ENCODE data around the gene SEC22A.

Gene SEC22A

DNA sequence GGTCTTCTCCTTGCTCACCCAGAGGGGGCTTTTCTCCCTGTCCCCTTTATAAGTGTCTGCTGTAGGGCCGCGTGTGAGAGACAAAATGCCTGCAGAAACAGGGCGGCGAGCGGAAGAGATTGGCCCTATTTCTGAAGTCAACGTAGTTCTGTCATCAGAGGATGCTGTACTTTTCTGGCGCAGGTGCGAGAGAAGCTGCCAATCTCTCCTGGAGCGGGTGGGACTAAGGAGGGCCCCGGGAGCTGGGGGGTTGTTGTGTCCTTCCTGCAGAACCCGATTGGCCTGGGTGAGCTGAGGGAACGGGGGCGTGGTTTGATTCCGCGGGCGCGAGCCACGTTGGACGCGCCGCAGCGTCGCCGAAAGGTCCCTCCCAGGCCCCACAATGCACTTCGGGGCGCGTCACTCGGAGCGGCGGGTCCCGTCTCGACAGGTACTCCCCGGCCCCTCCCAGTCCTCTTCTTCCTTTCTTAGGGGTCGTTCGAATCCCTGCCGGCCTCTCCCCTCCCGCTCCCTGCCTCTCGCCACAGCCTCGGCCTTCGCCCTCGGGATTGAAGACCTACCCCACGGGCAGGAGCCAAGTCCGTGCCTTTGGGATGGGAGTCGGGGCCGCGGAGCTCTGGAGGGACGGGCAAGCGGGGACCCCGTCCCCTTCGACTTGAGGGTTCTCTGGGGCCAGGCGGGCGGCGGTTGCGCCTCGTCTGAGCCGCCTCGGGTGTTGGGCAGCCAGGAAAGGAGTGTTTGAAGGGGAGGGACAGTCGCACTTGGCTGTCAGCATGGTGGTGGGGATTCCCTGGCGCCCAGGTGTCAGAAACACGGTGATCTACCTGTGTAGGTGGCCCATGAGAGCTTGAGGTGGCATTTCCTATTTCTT lies at the start of gene SEC22A:
TSS of gene SEC22A (plus strand) at position 387 of the 871 bp plus-strand sequence. CDS start 7,275 bp downstream, outside the sequence.
- H3K27ac Mint-ChIP-seq = peak within 1 kb of the TSS; percentile 96
- ATAC-seq = peak; percentile 100
- no peaks in the 10 kb centered on the region for H3K27me3 Mint-ChIP-seq
- H3K36me3 Mint-ChIP-seq = peaks cover 8% of the 10 kb centered on the region
- peaks cover 15% of the 10 kb centered on the region for H3K4me1 Mint-ChIP-seq
- peak within 1 kb of the TSS; percentile 90 for H3K4me3 Mint-ChIP-seq
- peaks cover 8% of the 10 kb centered on the region for H3K9me3 Mint-ChIP-seq

DNA sequence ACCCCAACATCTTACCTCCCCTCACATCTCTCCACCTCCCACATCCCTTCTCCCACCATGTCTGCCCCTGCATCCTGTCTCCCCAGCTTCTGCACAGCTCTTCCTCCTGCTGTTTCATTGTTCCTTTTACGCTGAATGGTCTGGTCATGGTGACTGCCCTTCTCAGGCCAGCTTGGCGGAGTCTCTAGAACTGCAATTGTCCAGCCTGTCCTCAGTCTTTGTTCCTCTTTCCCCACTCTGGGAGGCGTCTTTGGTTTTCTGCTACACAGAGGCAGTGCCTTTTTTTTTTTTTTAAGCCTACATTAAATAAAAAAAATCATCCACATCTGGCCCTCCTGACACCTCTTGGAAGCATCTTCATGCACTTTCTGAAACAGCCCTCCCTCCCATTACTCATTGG lies 49.1 kb upstream of the SEC22A start:
- Mint-ChIP-seq H3K27ac (peak overlapping the region; percentile 17), H3K4me3 (no peak overlapping the region), H3K9me3 (peaks cover 13% of the 10 kb centered on the region), H3K27me3 (no peaks in the 10 kb centered on the region), H3K4me1 (peaks cover 10% of the 10 kb centered on the region), H3K36me3 (peaks cover 65% of the 10 kb centered on the region)
- ATAC-seq = no peak

DNA sequence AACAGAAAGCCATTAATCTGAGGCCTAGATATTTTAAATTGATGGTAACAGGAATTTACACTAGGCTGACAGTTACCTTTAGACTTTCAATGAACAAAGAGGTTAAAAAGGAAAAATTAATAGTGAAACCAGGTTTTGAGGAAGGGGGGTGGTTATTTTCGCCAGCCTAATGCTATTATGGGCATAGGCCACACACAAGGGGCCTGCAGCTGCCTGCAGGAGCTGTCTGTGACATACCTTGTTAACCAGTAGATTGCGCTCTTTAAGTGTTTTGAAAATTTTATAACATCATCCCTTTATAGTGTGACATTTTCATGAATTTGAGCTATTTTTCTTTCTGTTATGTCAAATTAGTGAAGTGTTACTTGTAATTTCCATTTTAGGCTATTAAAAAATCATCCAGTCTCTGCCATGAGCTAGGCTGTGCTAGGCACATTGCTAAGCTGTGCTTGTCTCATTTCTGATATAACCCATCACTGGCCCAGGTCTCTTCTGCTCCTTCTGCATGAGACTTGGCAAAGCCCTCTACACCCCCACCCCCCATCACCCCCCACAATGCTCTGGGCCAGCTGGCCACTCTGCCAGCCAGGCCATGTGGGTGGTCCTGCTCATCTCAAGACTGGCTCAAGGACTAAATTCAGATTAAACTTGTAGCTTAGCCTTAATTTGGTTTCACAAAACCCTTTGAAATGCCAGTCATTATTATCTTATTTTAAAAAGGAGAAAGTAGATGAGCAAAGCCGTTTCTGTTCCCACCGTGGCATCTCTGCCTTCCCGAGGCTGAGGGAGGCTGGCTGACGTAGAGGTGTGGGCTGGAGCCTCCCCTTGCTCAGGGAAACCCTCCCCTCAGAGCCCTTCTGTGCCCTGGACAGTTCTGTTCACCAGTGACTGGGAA lies 48.4 kb upstream of the SEC22A start:
- peaks cover 68% of the 10 kb centered on the region for H3K36me3 Mint-ChIP-seq
- no peaks in the 10 kb centered on the region for H3K27me3 Mint-ChIP-seq
- H3K4me3 Mint-ChIP-seq = no peak overlapping the region
- H3K27ac Mint-ChIP-seq = peak overlapping the region; percentile 17
- peaks cover 10% of the 10 kb centered on the region for H3K4me1 Mint-ChIP-seq
- ATAC-seq = peak; percentile 47
- peaks cover 13% of the 10 kb centered on the region for H3K9me3 Mint-ChIP-seq

GRCh38 chr3:123154020-123154985 lies 47.4 kb upstream of the SEC22A start:
- Mint-ChIP-seq H3K27me3 (no peaks in the 10 kb centered on the region), H3K4me1 (peaks cover 10% of the 10 kb centered on the region), H3K4me3 (no peak overlapping the region), H3K27ac (no peak overlapping the region), H3K9me3 (peaks cover 13% of the 10 kb centered on the region), H3K36me3 (peaks cover 68% of the 10 kb centered on the region)
- no peak for ATAC-seq

DNA sequence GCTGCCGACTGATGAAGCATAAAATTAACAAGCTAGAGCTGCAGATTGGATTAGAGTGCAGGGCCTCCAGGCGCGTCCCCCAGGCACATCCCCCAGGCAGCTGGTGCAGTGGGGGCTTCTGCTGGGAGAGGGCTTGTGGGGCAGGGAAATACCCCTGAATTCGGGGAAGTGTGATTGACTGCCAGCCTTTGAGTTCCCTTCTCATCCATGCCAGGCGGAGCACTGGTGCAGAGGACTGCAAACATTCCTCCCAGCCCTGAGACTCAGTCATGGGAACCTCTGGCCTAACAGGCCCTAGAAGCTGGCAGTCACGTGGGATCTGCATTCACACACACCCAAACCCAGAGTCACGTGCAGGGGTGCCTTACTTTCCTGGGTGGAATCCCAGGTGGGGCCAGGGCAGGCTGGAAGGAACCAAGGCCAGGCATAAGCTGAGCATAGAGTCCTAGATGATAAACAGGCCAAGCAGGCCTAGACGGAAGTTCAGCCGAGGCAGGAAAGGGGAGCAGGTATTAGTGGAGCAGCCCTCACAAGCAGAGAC lies 46.2 kb upstream of the SEC22A start:
- no peak for ATAC-seq
- Mint-ChIP-seq H3K9me3 (peaks cover 12% of the 10 kb centered on the region), H3K27me3 (no peaks in the 10 kb centered on the region), H3K4me1 (peaks cover 10% of the 10 kb centered on the region), H3K4me3 (no peak overlapping the region), H3K27ac (no peak overlapping the region), H3K36me3 (peaks cover 67% of the 10 kb centered on the region)

- H3K4me3 Mint-ChIP-seq = no peak overlapping the region
- no peak for ATAC-seq
- H3K27ac Mint-ChIP-seq = no peak overlapping the region
- no peaks in the 10 kb centered on the region for H3K27me3 Mint-ChIP-seq
- H3K4me1 Mint-ChIP-seq = peaks cover 10% of the 10 kb centered on the region
- H3K9me3 Mint-ChIP-seq = peaks cover 7% of the 10 kb centered on the region
- H3K36me3 Mint-ChIP-seq = peaks cover 66% of the 10 kb centered on the region
These were observed 45.3 kb upstream of the SEC22A start for GRCh38 chr3:123156276-123156995.

GRCh38 chr3:123157209-123157597 lies 44.5 kb upstream of the SEC22A start:
- Mint-ChIP-seq H3K4me1 (peaks cover 10% of the 10 kb centered on the region), H3K27me3 (no peaks in the 10 kb centered on the region), H3K4me3 (no peak overlapping the region), H3K27ac (no peak overlapping the region), H3K36me3 (peaks cover 62% of the 10 kb centered on the region), H3K9me3 (no peaks in the 10 kb centered on the region)
- ATAC-seq = no peak

DNA sequence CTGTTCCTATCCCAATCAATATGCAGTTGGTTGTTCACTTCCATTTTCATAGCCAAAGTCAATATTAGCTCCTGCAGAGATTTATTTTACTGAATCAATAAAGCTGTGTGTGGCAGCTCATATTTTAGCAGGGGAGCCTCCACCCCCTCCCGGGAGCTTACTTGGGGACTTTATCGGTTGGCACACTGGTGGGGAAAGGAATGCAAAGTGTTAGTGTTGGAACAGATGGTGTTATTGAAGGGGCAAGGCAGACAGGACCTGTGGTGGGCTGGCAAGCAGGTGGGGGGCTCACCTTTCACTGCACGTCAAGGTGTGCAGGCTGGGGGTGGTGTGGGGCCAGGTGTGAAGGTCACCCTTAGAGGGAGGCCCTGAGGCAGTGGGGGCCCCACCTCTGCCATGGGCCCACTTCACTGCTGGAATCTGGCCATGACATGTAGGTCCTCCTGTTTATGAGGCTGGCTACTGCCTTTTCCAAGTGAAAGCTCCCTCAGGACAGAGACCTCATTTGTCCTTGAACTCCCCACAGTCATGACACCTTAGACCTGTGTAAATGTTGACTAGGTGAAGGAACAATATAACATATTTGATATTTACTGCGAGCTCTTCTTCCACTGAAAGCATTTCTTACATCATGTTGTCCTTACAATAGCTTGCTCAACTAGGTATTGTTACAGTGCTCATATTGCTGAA lies 44.0 kb upstream of the SEC22A start:
- ATAC-seq = no peak
- no peak overlapping the region for H3K4me3 Mint-ChIP-seq
- H3K4me1 Mint-ChIP-seq = peaks cover 5% of the 10 kb centered on the region
- no peak overlapping the region for H3K27ac Mint-ChIP-seq
- no peaks in the 10 kb centered on the region for H3K27me3 Mint-ChIP-seq
- H3K9me3 Mint-ChIP-seq = no peaks in the 10 kb centered on the region
- H3K36me3 Mint-ChIP-seq = peaks cover 62% of the 10 kb centered on the region

DNA sequence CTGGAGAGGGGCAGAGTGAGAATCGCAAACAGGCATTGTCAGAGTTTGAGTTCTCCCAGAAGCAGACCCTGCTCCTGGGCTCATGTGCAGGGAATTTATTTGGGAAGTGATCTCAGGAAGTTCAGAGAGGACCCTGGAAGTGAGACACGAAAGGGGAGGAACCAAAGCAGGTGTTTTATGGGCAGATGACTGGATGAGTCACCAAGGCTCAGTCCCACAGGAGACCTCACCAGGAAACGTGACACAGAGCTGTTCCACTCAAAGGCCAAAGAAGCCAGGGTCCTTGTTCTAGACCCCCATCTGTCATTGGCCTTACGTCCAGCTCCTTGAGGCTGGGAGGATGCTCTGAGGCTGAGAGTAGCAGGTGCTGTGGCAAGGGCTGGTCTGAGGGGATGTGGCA lies 43.4 kb upstream of the SEC22A start:
- no peak overlapping the region for H3K27ac Mint-ChIP-seq
- no peaks in the 10 kb centered on the region for H3K9me3 Mint-ChIP-seq
- H3K27me3 Mint-ChIP-seq = no peaks in the 10 kb centered on the region
- ATAC-seq = no peak
- H3K4me3 Mint-ChIP-seq = no peak overlapping the region
- H3K4me1 Mint-ChIP-seq = no peaks in the 10 kb centered on the region
- peaks cover 66% of the 10 kb centered on the region for H3K36me3 Mint-ChIP-seq

GRCh38 chr3:123158899-123159390 lies 42.8 kb upstream of the SEC22A start:
- Mint-ChIP-seq H3K27me3 (no peaks in the 10 kb centered on the region), H3K27ac (no peak overlapping the region), H3K9me3 (no peaks in the 10 kb centered on the region), H3K4me3 (no peak overlapping the region), H3K4me1 (no peaks in the 10 kb centered on the region), H3K36me3 (peaks cover 72% of the 10 kb centered on the region)
- no peak for ATAC-seq

GRCh38 chr3:123159926-123160635 lies 41.7 kb upstream of the SEC22A start:
- Mint-ChIP-seq H3K27ac (no peak overlapping the region), H3K4me3 (no peak overlapping the region), H3K27me3 (no peaks in the 10 kb centered on the region), H3K4me1 (no peaks in the 10 kb centered on the region), H3K9me3 (peaks cover 2% of the 10 kb centered on the region), H3K36me3 (peaks cover 72% of the 10 kb centered on the region)
- ATAC-seq = no peak

DNA sequence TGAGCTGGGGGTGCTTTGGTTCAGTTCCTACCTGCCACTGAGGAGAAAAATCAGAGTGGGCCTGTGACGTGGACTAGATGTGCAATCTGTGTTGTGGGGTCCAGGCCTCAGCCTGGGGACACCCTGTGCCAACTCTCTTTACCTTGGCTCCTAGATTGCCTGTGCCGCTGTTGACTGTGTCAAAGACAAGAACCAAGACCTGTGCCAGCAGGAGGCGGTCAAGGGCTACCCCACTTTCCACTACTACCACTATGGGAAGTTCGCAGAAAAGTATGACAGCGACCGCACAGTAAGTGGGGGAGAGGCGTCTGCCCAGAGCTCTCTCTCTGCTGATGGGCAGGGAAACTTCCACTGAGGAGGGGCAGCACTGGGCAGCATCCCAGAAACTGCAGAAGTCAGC lies 40.6 kb upstream of the SEC22A start:
- Mint-ChIP-seq H3K4me1 (no peaks in the 10 kb centered on the region), H3K36me3 (peaks cover 76% of the 10 kb centered on the region), H3K27me3 (no peaks in the 10 kb centered on the region), H3K27ac (no peak overlapping the region), H3K4me3 (no peak overlapping the region), H3K9me3 (peaks cover 3% of the 10 kb centered on the region)
- no peak for ATAC-seq

GRCh38 chr3:123163141-123163540 lies 38.6 kb upstream of the SEC22A start:
- Mint-ChIP-seq H3K27ac (no peak overlapping the region), H3K27me3 (no peaks in the 10 kb centered on the region), H3K4me3 (no peak overlapping the region), H3K9me3 (peaks cover 6% of the 10 kb centered on the region), H3K4me1 (no peaks in the 10 kb centered on the region), H3K36me3 (peaks cover 78% of the 10 kb centered on the region)
- no peak for ATAC-seq
